Ovary (tissue), 3 donors: ENCODE measurements around the gene XPO6.

Experiments used
- EP300 ChIP-seq: sonication (generic); formaldehyde crosslinking; IDR thresholded peaks from one replicate; pipeline ENCODE4 v1.6.1; 2017; ENCODE audit warnings: antibody characterized with exemption
- POLR2A ChIP-seq: fragments of 450-650 bp; IDR thresholded peaks from one replicate; pipeline ENCODE4 v1.6.1; 2017; ENCODE audit warnings: antibody characterized with exemption, mild to moderate bottlenecking, moderate library complexity
- TF ChIP-seq, protein P1 (sequence below), 3 donors: fragments of 450-650 bp in 2 of 3; fragments of 200-600 bp in 1 of 3; IDR thresholded peaks; one replicate each; pipeline versions ENCODE4 v1.5.1 to v1.8.0; 2016 to 2022; ENCODE audit warnings: antibody characterized with exemption in 3 of 3, mild to moderate bottlenecking in 1 of 3
- donor health status: DM: no; HTN: no; CAD: no.

DNA sequence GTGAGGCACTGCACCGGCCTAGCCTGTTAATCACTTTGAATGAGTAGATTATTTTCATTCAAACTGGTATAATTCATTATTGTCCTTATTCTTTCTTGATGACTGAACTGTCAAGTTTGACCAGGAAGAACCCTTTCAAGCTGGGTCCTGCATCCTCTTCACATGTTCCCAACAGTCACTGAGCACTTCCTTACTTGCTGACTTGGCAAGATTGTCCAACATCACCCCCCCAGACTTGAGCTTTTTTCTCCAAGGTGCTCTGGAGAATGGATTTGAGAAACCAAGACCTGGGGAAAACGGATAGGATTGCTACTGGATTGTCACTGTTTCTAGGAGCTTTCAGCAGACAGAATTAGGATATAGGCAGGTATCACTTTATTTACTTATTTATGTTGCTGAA, 93.1 kb downstream of the XPO6 start:
- TF ChIP-seq, protein P1, sequence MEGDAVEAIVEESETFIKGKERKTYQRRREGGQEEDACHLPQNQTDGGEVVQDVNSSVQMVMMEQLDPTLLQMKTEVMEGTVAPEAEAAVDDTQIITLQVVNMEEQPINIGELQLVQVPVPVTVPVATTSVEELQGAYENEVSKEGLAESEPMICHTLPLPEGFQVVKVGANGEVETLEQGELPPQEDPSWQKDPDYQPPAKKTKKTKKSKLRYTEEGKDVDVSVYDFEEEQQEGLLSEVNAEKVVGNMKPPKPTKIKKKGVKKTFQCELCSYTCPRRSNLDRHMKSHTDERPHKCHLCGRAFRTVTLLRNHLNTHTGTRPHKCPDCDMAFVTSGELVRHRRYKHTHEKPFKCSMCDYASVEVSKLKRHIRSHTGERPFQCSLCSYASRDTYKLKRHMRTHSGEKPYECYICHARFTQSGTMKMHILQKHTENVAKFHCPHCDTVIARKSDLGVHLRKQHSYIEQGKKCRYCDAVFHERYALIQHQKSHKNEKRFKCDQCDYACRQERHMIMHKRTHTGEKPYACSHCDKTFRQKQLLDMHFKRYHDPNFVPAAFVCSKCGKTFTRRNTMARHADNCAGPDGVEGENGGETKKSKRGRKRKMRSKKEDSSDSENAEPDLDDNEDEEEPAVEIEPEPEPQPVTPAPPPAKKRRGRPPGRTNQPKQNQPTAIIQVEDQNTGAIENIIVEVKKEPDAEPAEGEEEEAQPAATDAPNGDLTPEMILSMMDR (IDR thresholded peaks at IDR 0.05), result no peak
- TF ChIP-seq POLR2A, result no peak
- TF ChIP-seq EP300, result no peak
